CD4-positive, alpha-beta T cell treated with Interleukin-21 for 1 hour (primary cell): ENCODE measurements around the gene RASSF8.
"Not testable (repeated sequence)": the region's sequence is repeated elsewhere in the genome, so short reads cannot be mapped to it uniquely, and the experiment has no call there.

Experiments
- DNase-seq: peaks from one replicate; pipeline ENCODE4 v3.0.0-alpha.2; 2020

Gene RASSF8

GRCh38 chr12:26030371-26030770 is 71.9 kb downstream of the RASSF8 start:
- no peak for DNase-seq

- no peak for DNase-seq
Observed at GRCh38 chr12:26031318-26031717, 72.8 kb downstream of the RASSF8 start.

DNA sequence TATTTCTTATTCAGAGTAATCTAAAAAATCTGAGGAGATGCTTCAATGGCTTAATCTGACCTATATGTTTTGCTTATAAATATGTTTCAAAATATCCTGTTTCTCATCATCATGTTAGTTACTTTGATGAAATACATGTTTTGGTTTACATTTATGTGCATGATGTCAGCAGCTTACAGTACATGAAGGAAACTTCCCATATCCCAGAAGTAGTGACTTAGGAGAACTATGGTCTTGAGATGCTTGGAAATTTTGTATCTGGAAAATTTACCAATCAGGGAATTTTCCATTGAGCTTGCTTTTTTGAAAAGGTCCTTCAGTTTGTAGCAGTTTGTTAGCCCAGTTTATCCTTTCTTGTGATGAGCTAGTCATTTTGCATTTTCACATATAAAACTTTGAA is 73.3 kb downstream of the RASSF8 start:
- DNase-seq, result no peak

- no peak for DNase-seq
Observed at GRCh38 chr12:26032290-26032689, 73.8 kb downstream of the RASSF8 start.

GRCh38 chr12:26032719-26033241 is 74.3 kb downstream of the RASSF8 start:
- DNase-seq, result no peak

GRCh38 chr12:26034371-26035142 is 76.1 kb downstream of the RASSF8 start:
- DNase-seq, result no peak

- DNase-seq, result no peak
Observed at GRCh38 chr12:26036877-26037276, 78.4 kb downstream of the RASSF8 start.

DNA sequence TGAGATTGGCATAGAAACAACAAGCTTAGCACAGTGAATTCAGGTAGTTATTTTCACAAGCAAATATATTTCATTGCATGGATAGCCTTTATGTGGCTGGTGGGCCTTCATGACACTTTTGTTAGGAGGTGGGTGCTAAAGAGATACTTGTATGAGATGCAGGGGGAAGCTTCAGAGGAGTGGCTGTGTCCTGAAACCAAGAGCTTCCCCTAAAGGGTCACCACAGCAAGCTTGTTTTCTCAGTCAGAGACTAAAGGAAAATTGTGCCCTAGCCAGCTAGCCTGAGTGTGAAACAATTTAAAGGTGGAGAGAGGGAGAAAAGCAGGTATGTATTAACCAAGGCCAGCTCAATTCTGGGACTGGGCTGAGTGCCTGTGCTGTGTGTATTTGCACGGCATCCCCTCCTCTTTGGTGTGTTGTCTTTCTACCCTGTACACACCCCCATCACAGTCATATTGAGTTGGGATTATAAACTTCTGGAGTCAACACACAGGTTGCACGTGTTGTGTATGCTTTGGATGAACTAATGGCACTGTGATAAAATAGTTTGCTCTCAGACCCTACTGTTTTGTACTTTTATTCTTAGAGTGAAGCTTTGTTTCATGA is 79.2 kb downstream of the RASSF8 start:
- no peak for DNase-seq

GRCh38 chr12:26042645-26043044 is 84.2 kb downstream of the RASSF8 start:
- DNase-seq, result no peak

GRCh38 chr12:26043135-26044006 is 84.9 kb downstream of the RASSF8 start:
- no peak for DNase-seq

DNA sequence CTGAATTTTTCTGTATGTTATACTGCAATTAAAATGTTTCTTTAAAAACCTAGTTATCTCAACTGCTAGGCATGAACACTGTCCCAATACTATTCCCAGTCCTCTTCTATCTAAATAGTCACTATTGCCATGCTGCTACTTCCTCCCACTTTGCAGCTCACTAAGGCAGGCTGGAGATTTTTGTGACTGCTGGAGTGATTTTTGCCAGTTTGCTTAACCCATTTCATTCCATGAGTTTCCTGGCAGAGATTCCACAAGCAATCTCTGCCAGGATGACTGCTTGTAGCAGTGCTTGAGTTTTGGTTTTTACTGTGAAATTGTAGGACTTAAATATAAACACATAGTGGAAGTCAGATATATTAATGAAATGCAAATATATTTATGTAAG is 85.5 kb downstream of the RASSF8 start:
- DNase-seq, result no peak

DNA sequence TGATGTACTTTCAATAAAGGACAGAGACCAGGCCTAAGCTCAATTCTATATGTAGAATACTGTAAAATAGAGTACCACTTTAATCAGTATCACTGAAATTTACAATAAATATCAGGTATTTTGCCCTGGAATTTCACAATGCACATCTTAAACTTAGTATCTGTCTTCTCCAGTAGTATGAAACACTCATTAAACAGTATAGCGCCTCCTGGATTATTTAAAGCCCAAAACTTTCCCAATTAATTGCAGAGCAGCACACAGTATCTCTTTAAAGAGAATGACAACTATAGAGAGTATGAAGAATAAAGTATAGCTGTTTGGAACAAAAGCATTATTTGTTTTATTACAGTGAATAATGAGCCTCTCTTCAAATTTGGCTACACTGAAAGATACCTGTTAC is 86.1 kb downstream of the RASSF8 start:
- DNase-seq, result no peak

DNA sequence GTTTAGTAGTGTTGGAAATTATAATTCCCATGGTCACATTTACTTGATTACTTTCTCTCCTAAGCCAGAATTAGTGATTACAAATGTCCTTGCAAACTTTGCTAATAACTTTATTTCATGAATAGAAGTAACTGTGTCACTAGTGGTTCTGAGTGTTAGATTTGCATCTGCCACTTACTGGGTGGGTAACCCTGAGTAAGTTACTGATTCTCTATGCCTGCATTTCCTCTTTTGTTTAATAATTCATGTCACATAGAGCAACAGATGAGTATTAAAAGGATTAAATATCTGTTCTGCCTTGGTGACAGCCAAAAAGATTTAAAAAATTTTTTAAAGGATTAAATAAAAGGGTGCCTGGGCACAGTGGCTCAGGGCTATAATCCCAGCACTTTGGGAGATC is 87.7 kb downstream of the RASSF8 start:
- DNase-seq, result no peak

GRCh38 chr12:26046906-26047305 is 88.4 kb downstream of the RASSF8 start:
- DNase-seq, result no peak

DNA sequence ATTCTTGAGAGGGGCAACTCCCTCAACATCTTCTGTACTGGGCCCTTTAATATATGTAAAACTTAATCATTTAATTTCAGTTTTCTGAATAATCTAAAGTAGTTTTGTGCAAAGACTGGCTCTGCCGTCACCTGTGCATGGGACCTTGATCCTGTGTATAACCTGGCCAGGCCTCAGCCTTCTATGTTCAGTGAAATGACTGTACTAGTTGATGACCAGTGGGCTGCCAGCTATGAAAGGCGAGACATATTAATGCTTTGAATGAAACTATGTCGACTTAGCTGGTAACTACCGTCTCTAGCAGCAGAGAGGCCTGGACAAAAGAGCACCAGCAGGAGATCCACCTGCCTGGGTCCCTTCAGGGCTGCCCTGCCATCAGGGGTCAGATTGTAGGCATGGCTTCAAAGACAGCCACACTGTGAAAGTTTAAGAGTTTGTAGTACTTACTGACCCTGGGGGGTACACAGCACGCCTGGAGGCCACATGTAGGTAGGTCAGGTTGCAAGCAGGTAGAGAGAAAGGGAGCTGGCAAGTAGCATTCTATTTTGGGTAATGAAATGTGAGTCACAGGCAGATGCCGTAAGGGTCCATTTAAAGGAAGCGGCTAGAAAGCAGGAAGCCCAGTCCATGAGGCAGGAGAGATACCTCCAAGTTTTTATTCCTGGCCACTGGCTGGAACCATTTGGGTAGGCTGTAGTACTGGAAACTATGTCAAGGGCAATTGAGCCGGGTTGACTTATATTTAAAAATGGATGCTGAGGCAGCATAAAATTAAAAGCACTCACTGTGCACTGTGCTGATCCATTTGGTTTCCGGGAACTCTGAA is 89.1 kb downstream of the RASSF8 start:
- DNase-seq, result no peak

GRCh38 chr12:26052652-26053051 is 94.2 kb downstream of the RASSF8 start:
- DNase-seq, result no peak

DNA sequence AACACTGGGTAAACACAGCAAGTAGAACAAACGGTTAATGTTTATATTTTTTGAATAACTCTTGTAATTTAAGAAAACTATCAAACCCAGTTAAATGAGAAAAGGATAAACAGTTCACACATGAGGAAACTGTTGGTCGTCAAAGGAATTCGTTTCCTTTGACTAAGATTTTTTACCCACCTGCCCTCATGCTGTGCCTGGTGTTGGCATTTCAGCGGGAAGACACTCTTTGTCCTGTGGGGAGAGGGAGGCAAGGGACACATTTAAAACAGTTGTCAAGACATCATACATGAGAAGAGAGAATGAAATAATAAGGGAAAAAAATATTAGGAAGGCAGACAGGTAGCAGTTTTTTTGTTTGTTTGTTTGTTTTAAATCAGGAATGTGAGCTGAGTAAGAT is 95.9 kb downstream of the RASSF8 start:
- DNase-seq, result no peak

GRCh38 chr12:26055087-26055486 is 96.6 kb downstream of the RASSF8 start:
- DNase-seq, result no peak

GRCh38 chr12:26056335-26056734 is 97.9 kb downstream of the RASSF8 start:
- DNase-seq, result no peak

- not testable (repeated sequence) for DNase-seq
Observed at GRCh38 chr12:26057271-26057670, 98.8 kb downstream of the RASSF8 start.

DNA sequence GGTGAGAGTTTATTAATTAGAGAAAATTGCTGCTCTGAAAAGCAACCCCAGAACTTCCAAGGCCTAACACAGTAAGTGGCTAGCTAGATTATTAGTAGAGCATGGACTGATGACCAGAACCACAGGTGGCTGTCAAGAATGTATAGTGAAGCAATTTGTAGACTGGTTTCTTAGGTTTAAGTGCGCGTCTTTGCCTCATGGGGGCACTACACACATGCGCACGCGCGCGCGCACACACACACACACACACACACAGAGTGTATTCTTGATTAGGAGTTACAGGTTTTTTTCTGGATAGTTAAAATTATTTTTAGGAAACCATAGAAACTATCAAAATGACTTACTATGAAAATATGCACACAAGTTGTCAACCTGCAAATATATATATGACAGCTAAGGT is 99.8 kb downstream of the RASSF8 start:
- DNase-seq, result no peak

GRCh38 chr12:26058818-26059217 is 100.3 kb downstream of the RASSF8 start:
- no peak for DNase-seq

DNA sequence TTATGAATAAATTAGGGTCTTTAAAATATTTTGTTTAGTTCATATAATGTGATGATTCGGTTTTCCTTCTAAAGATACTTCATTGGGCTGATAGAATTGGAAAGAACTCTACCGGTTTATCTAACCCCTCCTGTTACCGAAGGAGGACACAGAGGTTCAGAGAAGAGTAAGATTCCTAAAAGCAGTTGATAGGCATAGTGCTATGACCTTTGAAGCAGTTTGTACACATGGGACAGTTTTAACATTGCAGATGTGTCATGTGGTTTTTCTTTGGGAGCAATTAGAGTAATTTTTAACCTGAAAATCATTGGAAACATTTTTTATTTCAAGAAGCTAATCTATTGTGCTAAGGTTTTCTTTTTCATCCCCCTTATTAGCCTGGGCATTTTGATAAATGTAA is 103.5 kb downstream of the RASSF8 start:
- DNase-seq, result no peak
